DMS114 treated with DMSO at 0.1 percent for 48 hours (cell line): ENCODE data around the gene ABCF3.

ENCODE experiments used
- DNase-seq: peaks from one replicate; lab custom pipeline; 2025; ENCODE audit not compliant: unreplicated experiment; lab: John Stamatoyannopoulos, UW

ABCF3 gene

DNA sequence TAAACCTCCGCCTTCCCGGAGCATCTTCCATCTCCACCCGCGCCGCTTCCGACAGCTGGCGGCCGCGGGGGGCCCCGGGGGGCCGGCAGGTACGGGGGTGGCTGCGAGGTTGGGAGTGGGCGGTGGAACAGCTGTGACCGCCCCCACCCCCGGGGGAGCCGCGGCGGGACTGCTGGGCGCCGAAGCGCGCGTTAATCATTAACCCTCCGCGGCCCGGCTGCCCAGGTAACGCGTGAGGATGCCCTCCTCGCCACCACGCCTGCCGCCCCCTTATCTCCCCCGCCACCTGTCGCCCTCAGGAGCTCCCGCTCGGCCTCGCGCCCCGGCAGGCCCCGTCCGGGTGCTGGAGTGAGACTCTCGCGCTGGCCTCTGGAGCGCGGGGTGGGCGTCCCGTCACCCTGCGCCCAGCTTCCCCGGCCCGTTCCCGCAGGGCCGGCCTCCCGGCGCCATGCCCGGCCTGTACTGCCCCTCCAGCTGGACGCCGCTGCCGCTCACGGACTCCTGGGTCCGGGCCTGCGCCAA is 44.1 kb downstream of the ABCF3 start:
- no peak for DNase-seq

GRCh38 chr3:184230603-184231528 is 44.9 kb downstream of the ABCF3 start:
- no peak for DNase-seq

DNA sequence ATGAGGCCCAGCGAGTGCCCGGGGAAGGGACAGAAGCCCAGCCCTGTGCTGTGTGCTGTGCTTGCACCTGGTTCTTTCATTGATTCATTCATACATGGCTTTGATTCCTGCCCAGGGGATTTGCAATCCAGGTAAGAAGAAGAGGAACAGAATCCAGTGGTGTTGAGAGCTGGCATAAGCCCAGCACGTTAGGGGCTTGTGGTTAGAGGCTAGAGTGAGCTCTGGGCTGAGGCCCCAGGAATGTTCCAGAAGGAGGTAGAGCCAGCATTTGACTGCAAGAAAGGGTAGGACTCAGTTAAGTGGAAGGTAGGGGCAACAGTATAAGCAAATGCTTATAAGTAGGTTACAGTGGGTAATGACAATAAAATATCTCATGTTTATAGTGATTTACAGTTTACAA is 45.7 kb downstream of the ABCF3 start:
- no peak for DNase-seq

GRCh38 chr3:184233127-184233843 is 47.3 kb downstream of the ABCF3 start:
- DNase-seq, result no peak

DNA sequence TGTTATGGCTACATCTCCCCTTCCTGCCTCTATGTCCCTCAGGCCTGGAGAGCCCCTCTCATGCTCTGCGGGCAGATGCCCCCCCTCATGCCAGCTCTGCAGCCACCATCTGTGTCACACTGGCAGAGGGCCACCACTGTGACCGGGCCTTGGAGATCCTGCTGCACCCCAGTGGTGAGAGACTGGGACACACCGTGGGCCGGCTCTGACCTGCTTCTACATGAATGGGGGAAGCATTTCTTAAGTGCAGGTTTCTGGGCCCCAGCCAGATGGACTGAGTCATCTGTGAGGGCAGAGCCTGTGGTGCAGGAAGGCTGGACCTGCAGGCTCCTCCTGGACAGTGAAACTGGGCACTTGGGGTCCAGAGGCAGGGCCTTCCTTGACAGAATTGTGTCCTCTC is 48.2 kb downstream of the ABCF3 start:
- no peak for DNase-seq

DNA sequence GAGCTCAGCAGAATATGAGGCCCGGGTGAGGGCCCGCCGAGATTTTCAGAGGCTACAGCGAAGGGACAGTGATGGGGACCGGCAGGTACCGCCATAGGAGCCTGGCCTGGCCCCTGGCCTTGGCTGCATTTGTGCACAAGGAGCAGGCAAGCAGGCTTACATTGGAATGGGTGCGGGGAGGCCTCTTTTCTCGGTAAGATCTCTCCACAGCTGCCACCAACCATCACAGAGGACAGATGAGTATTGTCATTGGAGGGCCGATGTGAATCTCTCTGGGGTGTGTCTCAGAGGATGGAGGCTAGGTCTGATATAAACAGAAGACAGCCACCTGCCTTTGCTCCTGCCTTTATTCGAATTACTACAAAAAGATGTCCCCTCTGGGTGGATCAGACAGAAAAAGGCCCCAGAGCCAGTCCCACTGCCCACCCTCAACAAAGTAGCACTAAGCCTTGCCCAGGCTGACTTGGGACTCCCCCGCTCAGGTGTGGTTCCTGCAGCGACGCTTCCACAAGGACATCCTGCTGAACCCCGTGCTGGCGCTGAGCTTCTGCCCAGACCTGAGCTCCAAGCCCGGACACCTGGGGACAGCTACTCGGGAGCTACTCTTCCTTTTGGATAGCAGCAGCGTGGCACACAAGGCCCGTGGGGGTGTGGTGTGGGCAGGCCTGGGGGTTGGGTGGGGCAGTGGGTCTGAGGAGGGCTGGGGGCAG is 48.8 kb downstream of the ABCF3 start:
- DNase-seq, result no peak

GRCh38 chr3:184235381-184236032 is 49.5 kb downstream of the ABCF3 start:
- no peak for DNase-seq

DNA sequence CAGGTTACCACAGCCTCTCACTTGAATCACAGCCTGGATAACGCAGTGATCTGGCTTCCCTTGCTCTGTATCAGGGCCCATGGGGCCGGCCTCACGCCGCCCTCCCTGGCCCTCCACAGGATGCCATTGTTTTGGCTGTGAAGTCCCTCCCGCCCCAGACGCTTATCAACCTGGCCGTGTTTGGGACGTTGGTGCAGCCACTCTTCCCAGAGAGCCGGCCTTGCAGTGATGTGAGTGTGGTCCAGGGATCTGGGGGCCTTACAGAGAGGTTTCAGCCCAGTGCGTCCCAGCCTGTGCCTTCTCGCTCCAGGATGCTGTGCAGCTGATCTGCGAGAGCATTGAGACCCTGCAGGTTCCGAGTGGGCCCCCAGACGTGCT is 50.0 kb downstream of the ABCF3 start:
- DNase-seq, result no peak

DNA sequence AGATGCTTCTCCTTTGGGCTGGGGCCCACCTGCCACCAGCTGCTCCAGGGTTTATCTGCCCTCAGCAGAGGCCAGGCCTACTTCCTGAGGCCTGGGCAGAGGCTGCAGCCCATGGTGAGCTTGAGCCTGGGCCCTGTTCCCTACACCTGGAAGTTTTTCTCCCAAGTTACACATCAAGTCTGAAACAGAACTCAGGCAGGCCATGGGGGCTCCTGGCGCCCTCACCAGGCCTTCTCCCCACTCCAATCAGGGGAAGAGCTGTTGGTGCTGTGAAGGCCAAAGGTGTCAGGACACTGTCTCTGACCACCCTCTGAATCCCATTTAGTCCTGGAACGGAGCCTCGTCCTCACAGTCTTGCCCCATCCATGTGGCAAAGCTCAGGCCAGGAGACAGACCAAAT is 50.6 kb downstream of the ABCF3 start:
- no peak for DNase-seq

DNA sequence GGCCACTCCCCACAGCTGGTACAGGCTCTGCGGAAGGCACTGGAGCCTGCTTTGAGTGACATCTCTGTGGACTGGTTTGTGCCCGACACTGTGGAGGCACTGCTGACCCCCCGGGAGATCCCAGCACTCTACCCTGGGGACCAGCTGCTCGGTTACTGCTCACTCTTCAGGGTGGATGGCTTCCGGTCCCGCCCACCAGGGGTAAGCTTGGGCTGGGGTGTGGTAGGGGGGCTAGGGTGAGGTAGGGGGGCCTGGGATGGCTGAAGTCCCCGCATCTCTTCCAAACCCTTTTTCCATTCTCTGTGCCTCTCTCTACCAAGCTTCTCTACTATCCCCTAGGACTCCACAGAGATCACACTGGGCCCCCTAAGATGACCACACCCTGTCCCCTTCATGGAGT is 51.2 kb downstream of the ABCF3 start:
- no peak for DNase-seq

DNA sequence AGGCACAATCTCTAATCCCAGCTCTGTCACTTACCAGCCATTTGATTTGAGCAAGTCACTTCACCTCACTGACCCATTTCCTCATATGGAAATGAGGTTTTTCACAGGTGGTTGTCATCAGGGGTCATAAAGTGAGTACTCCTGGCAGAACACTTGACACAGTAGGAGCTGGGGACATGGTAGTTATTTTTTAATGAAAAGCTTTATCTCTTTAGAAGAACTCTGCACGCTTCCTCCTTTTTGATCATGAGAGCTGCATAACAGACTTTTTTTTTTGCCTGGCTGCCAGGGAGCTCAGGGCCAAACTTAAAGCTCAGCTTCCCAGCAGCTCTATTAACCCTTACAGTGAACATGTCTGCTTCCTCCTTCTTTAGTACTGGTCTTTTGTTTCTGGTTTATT is 51.8 kb downstream of the ABCF3 start:
- DNase-seq, result no peak

DNA sequence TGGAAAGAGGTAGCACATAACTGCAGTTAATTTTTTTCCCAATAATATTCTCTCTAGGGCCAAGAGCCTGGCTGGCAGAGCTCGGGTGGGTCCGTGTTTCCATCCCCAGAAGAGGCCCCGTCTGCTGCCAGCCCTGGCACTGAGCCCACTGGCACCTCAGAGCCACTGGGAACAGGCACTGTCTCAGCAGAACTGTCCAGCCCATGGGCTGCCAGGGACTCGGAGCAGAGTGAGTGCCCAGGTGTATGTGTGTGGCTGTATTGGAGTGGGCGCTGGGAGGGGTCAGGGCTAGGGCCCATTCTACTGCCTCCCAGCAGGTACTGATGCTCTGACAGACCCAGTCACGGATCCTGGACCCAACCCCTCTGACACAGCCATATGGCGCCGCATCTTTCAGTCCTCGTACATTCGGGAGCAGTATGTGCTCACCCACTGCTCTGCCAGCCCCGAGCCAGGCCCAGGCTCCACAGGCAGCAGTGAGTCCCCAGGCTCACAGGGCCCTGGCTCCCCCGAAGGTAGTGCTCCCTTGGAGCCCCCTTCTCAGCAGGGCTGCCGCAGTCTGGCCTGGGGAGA is 52.3 kb downstream of the ABCF3 start:
- no peak for DNase-seq

GRCh38 chr3:184239221-184239620 is 53.2 kb downstream of the ABCF3 start:
- DNase-seq, result no peak

GRCh38 chr3:184239708-184240107 is 53.7 kb downstream of the ABCF3 start:
- no peak for DNase-seq

DNA sequence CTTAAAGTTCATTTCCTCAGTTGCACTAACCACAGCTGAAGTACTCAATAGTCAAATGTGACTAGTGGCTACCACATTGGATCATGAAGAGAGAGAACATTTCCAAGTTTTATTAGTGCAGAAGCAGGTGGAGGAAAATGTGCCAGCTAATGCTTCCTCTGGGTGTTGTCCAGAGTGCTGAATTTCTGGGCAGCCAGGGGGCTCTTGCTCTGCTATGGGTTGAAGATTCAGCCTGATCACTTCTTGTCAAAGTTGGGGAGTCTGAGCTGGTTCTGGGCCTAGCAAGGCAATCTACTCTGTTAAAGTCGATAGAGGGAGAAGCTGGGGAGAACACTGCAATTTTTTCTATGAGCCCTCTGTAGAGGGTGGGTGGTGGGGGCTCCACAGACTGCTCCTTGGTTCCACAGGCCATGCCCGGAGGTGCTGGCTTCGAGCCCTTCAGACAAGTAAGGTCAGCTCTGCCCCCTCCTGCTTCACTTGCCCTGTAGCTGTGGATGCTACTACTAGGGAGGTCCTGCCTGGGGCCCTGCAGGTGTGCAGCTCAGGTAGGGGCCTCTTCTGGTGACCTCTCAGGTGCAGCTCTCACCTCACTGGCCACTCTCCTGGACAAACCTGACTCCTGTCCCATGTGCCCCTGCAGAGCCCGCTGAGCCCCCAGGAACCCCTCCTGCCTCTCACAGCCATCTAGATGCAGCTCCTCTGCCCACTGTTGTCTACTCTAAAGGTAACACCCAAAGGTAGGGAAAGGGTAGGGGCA is 54.6 kb downstream of the ABCF3 start:
- no peak for DNase-seq

GRCh38 chr3:184241141-184241446 is 55.1 kb downstream of the ABCF3 start:
- no peak for DNase-seq

GRCh38 chr3:184241447-184242296 is 55.7 kb downstream of the ABCF3 start:
- no peak for DNase-seq

DNA sequence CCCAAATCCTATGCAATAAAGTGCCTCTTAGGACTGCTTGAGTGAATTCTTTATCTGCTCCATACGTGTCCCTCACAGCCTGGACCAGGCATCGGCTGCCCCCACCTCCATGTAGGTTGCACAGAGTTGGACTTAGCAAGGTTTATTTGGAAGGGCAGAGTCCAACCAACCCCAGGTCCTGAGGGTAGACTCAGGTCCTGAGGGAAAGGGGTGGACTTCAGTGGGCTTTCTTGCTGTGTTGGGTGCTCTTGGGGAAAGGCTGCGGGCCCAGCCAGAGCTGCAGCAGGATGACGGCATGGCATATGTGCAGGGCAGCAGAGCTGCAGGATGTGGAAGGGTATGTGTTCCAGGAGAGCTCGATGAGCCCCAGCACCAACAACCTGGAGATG is 56.3 kb downstream of the ABCF3 start:
- DNase-seq, result no peak
